Measurements from ENCODE around the gene CD200.

GRCh38 chr3:112306825-112307224 is 26.1 kb upstream of the CD200 start:
- TF ChIP-seq CTCF (conservative IDR thresholded peaks at IDR 0.05; ENCODE audit: low read depth in 2 of 2): no peak
- TF ChIP-seq POLR2AphosphoS5 (IDR thresholded peaks at IDR 0.05; ENCODE audit: low read depth): no peak
- no peak for TF ChIP-seq EZH2 (IDR thresholded peaks at IDR 0.05; ENCODE audit: low read depth, unreplicated experiment)
- TF ChIP-seq EZH2phosphoT487 (IDR thresholded peaks at IDR 0.05; ENCODE audit: unreplicated experiment): no peak
- no peak for TF ChIP-seq REST (IDR thresholded peaks at IDR 0.05; ENCODE audit: unreplicated experiment)
- TF ChIP-seq ETS1 (IDR thresholded peaks at IDR 0.05): no peak
